ENCODE measurements around the gene MPO. TPM values are rescaled to one million over a fixed set of nuclear protein-coding genes. Genes with fewer than 3 reads are reported as not detected.

MPO gene
- polyA plus RNA-seq, 1 experiment = not detected

- no peak for TF ChIP-seq CTCF (IDR thresholded peaks at IDR 0.05; ENCODE audit: insufficient read depth, low read depth, low read length)
- no peaks in the 10 kb centered on the region for H3K27me3 ChIP-seq (ENCODE audit: control insufficient read depth, insufficient read depth, low read length)
- no peak overlapping the region for H3K4me3 ChIP-seq (ENCODE audit: low read depth, low read length)
- ChIA-PET CTCF (interaction anchor here (1.2 to 4.9 kb wide), 5 partner anchors 11 to 146 kb away, joined by 3 to 25 read pairs (median 22); partner anchors contain the start of gene RNF43), POLR2A (no interaction called here)
- no peaks in the 10 kb centered on the region for H3K36me3 ChIP-seq (ENCODE audit: control insufficient read depth, insufficient read depth, low read length)
- DNase-seq (ENCODE audit: low read depth) = no peak
Observed at GRCh38 chr17:58302171-58302918, 21.6 kb upstream of the MPO start.

- no peaks in the 10 kb centered on the region for H3K27me3 ChIP-seq (ENCODE audit: control insufficient read depth, insufficient read depth, low read length)
- no peak for TF ChIP-seq CTCF (IDR thresholded peaks at IDR 0.05; ENCODE audit: insufficient read depth, low read depth, low read length)
- ChIA-PET POLR2A (no interaction called here), CTCF (interaction anchor here (1.0 to 4.9 kb wide), 4 partner anchors 12 to 147 kb away, joined by 3 to 25 read pairs (median 3); partner anchors contain the start of gene RNF43)
- no peak overlapping the region for H3K4me3 ChIP-seq (ENCODE audit: low read depth, low read length)
- DNase-seq (ENCODE audit: low read depth) = no peak
- no peaks in the 10 kb centered on the region for H3K36me3 ChIP-seq (ENCODE audit: control insufficient read depth, insufficient read depth, low read length)
Observed at GRCh38 chr17:58301504-58302150, 20.9 kb upstream of the MPO start.

GRCh38 chr17:58300336-58300735, 19.6 kb upstream of the MPO start:
- DNase-seq (ENCODE audit: low read depth) = no peak
- CTCF ChIA-PET = interaction anchor here (0.8 to 1.7 kb wide), 3 partner anchors 9 to 23 kb away, joined by 3 to 4 read pairs (median 3); no protein-coding TSS in a partner anchor
- no peaks in the 10 kb centered on the region for H3K36me3 ChIP-seq (ENCODE audit: control insufficient read depth, insufficient read depth, low read length)
- POLR2A ChIA-PET = no interaction called here
- H3K4me3 ChIP-seq (ENCODE audit: low read depth, low read length) = no peak overlapping the region
- no peak for TF ChIP-seq CTCF (IDR thresholded peaks at IDR 0.05; ENCODE audit: insufficient read depth, low read depth, low read length)
- no peaks in the 10 kb centered on the region for H3K27me3 ChIP-seq (ENCODE audit: control insufficient read depth, insufficient read depth, low read length)

DNA sequence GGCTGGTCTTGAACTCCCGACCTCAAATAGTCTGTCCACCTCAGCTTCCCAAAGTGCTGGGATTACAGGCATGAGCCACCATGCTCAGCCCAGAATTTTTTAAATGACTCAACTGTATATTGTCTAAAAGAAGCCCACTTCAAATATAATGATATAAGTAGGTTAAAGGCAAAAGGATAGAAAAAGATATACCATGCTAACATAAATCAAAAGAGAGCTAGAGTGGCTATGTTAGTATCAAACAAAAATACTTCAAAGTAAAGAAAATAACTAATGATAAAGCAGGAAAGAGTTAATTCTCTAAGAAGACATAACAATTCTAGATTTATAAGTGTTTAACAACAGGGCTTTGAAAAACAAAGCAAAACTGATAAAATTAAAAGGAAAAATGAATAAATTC, 13.3 kb upstream of the MPO start:
- no peak for DNase-seq (ENCODE audit: low read depth)
- ChIA-PET CTCF (interaction anchor here (1.0 to 1.6 kb wide), 3 partner anchors 9 to 44 kb away, joined by 3 read pairs; no protein-coding TSS in a partner anchor), POLR2A (no interaction called here)
- Histone ChIP-seq H3K4me3 (ENCODE audit: low read depth, low read length) (no peak overlapping the region), H3K27me3 (ENCODE audit: control insufficient read depth, insufficient read depth, low read length) (no peaks in the 10 kb centered on the region; the same call in 1 of the 2 replicates), H3K36me3 (ENCODE audit: control insufficient read depth, insufficient read depth, low read length) (no peaks in the 10 kb centered on the region)
- no peak for TF ChIP-seq CTCF (IDR thresholded peaks at IDR 0.05; ENCODE audit: insufficient read depth, low read depth, low read length)

- POLR2A ChIA-PET = no interaction called here
- CTCF ChIA-PET = interaction anchor here (0.7 kb wide), 1 partner anchor 9 kb away, joined by 4 read pairs; no protein-coding TSS in a partner anchor
- TF ChIP-seq CTCF (IDR thresholded peaks at IDR 0.05; ENCODE audit: insufficient read depth, low read depth, low read length) = no peak
- Histone ChIP-seq H3K27me3 (ENCODE audit: control insufficient read depth, insufficient read depth, low read length) (no peaks in the 10 kb centered on the region; the same call in 1 of the 2 replicates), H3K36me3 (ENCODE audit: control insufficient read depth, insufficient read depth, low read length) (no peaks in the 10 kb centered on the region), H3K4me3 (ENCODE audit: low read depth, low read length) (no peak overlapping the region)
- no peak for DNase-seq (ENCODE audit: low read depth)
Observed at GRCh38 chr17:58291246-58291645, 10.5 kb upstream of the MPO start.
